Smooth muscle cell (in vitro differentiated cells): ENCODE measurements around the gene CYP20A1. TPM values are rescaled to one million over a fixed set of nuclear protein-coding genes. Genes with fewer than 3 reads are reported as not detected.

Experiments
- DNase-seq: peaks from one replicate; lab custom pipeline; 2025; ENCODE audit not compliant: unreplicated experiment; lab: John Stamatoyannopoulos, UW
- H2AFZ ChIP-seq: fragments of 200-600 bp; sonication (generic); 2 replicates; pipeline ENCODE4 v1.6.0; 2016; ENCODE audit warnings: antibody characterized with exemption, low read depth, mild to moderate bottlenecking
- H3F3A ChIP-seq: fragments of 200-600 bp; sonication (generic); 2 replicates; pipeline ENCODE4 v1.6.0; 2017; ENCODE audit warnings: antibody characterized with exemption, low read depth
- H3K27ac ChIP-seq: fragments of 200-600 bp; sonication (generic); 2 replicates; pipeline ENCODE4 v1.5.1; 2016; ENCODE audit warnings: low read depth, mild to moderate bottlenecking
- H3K27me3 ChIP-seq: fragments of 200-600 bp; sonication (generic); 2 replicates; pipeline ENCODE4 v1.6.1; 2016; ENCODE audit warnings: low read depth, mild to moderate bottlenecking
- H3K36me3 ChIP-seq: fragments of 200-600 bp; sonication (generic); 2 replicates; pipeline ENCODE4 v1.5.1; 2016; ENCODE audit warnings: low read depth
- H3K4me1 ChIP-seq: fragments of 200-600 bp; sonication (generic); 2 replicates; pipeline ENCODE4 v1.5.1; 2016; ENCODE audit warnings: low read depth
- H3K4me2 ChIP-seq: fragments of 200-600 bp; sonication (generic); 2 replicates; pipeline ENCODE4 v1.6.0; 2016; ENCODE audit warnings: mild to moderate bottlenecking
- H3K4me3 ChIP-seq: fragments of 200-600 bp; sonication (generic); 2 replicates; pipeline ENCODE4 v1.5.1; 2016; ENCODE audit warnings: mild to moderate bottlenecking
- H3K79me2 ChIP-seq: fragments of 200-600 bp; sonication (generic); 2 replicates; pipeline ENCODE4 v1.6.0; 2016; ENCODE audit warnings: low read depth, mild to moderate bottlenecking
- H3K9ac ChIP-seq: fragments of 200-600 bp; sonication (generic); 2 replicates; pipeline ENCODE4 v1.6.0; 2016; ENCODE audit warnings: low read depth
- H3K9me3 ChIP-seq: fragments of 200-600 bp; sonication (generic); replicated peaks from 2 replicates; pipeline ENCODE4 v1.5.1; 2016; ENCODE audit warnings: low read depth
- H4K20me1 ChIP-seq: fragments of 200-600 bp; sonication (generic); 2 replicates; pipeline ENCODE4 v1.6.0; 2016; ENCODE audit warnings: low read depth
- CTCF ChIP-seq: fragments of 200-600 bp; sonication (generic); IDR thresholded peaks from 2 replicates; pipeline ENCODE4 v1.5.1; 2017; ENCODE audit warnings: borderline replicate concordance, mild to moderate bottlenecking, antibody characterized with exemption; ENCODE audit not compliant: insufficient read depth, poor library complexity, severe bottlenecking
- WGBS: methylation state at CpG from one replicate; pipeline ENCODE4 v1.1.7; 2016; ENCODE audit warnings: low lambda C conversion rate; 5-methylcytosine and 5-hydroxymethylcytosine counted together
- polyA plus RNA-seq: library from polyadenylated mRNA; unstranded; fragments of >200 nt; fragmentation: Nextera tagmentation; extraction: Ambion mirVana; gene quantifications from 2 replicates; pipeline ENCODE4 v1.2.1, GENCODE V29; 2016
- total RNA-seq: library from RNA; depleted of rRNA; stranded (reverse); fragments of >200 nt; gene quantifications from 2 replicates; pipeline ENCODE4 v1.2.3, GENCODE V29; 2014

Gene CYP20A1
- total and polyA plus RNA-seq, 2 experiments from 2014 or later: 11.9 to 14.2 TPM

GRCh38 chr2:203261326-203262159, 22.7 kb downstream of the CYP20A1 start:
- no peak for TF ChIP-seq CTCF
- H2AFZ ChIP-seq: no peak overlapping the region
- peaks cover 7% of the 10 kb centered on the region for H3K36me3 ChIP-seq
- no peaks in the 10 kb centered on the region for H3K79me2 ChIP-seq
- H3K4me1 ChIP-seq: no peaks in the 10 kb centered on the region
- H3K9me3 ChIP-seq: no peaks in the 10 kb centered on the region
- no peak for DNase-seq
- H3K27ac ChIP-seq: no peak overlapping the region
- no peak overlapping the region for H3K4me2 ChIP-seq
- peaks cover 6% of the 10 kb centered on the region for H4K20me1 ChIP-seq
- no peaks in the 10 kb centered on the region for H3K27me3 ChIP-seq
- H3K4me3 ChIP-seq: no peak overlapping the region
- H3K9ac ChIP-seq: no peak overlapping the region
- 94% methylated on average over 3 of the region's 3 CpGs for WGBS
- no peaks in the 10 kb centered on the region for H3F3A ChIP-seq

- H3K4me2 ChIP-seq: no peak overlapping the region
- no peak overlapping the region for H3K9ac ChIP-seq
- H3K4me3 ChIP-seq: no peak overlapping the region
- TF ChIP-seq CTCF: no peak
- H3F3A ChIP-seq: no peaks in the 10 kb centered on the region
- H3K36me3 ChIP-seq: peaks cover 4% of the 10 kb centered on the region
- no peaks in the 10 kb centered on the region for H3K4me1 ChIP-seq
- DNase-seq: no peak
- H4K20me1 ChIP-seq: no peaks in the 10 kb centered on the region
- no peak overlapping the region for H3K27ac ChIP-seq
- no peaks in the 10 kb centered on the region for H3K79me2 ChIP-seq
- H3K9me3 ChIP-seq: no peaks in the 10 kb centered on the region
- no peak overlapping the region for H2AFZ ChIP-seq
- no peaks in the 10 kb centered on the region for H3K27me3 ChIP-seq
Measured at GRCh38 chr2:203279288-203279687, 40.5 kb downstream of the CYP20A1 start.

GRCh38 chr2:203280428-203281064, 41.7 kb downstream of the CYP20A1 start:
- H3K79me2 ChIP-seq: no peaks in the 10 kb centered on the region
- H3K36me3 ChIP-seq: peaks cover 4% of the 10 kb centered on the region
- H3K4me3 ChIP-seq: no peak overlapping the region
- no peak for TF ChIP-seq CTCF
- H2AFZ ChIP-seq: no peak overlapping the region
- H3K27me3 ChIP-seq: no peaks in the 10 kb centered on the region
- no peaks in the 10 kb centered on the region for H3F3A ChIP-seq
- H3K4me2 ChIP-seq: no peak overlapping the region
- H3K9ac ChIP-seq: no peak overlapping the region
- WGBS: 77% methylated on average over 6 of the region's 6 CpGs
- no peak for DNase-seq
- H3K27ac ChIP-seq: no peak overlapping the region
- H4K20me1 ChIP-seq: no peaks in the 10 kb centered on the region
- H3K4me1 ChIP-seq: no peaks in the 10 kb centered on the region
- no peaks in the 10 kb centered on the region for H3K9me3 ChIP-seq
